Measurements from ENCODE around the gene CGN.

DNA sequence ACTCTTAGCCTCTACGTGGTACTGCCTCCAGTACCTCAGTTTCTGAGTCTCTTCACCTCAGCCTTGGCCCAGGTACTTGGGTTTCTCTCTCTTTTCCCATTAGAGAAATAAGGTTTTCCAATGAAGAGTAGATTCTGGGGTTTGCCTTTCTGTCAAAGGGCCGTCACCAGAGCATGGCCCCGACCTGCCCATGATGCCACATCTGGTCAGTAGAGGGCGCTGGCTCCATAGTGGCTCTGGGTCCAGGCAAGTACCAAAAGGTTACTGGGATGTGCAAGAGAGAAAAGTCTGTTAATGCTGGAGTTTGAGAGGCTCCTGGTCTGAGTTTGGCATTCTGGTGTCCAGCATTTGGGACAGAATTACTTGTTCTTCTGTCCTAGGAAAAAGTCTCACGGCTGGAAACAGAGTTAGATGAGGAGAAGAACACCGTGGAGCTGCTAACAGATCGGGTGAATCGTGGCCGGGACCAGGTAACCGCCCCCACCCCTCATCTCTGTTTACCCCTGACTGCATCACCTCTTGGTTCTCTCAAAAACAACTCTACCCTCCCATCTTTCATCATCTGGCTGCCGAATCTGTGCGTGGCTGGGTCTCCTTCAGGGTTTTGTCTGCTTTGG lies 23.6 kb downstream of the CGN start:
- TF ChIP-seq EP300 (IDR thresholded peaks at IDR 0.05), result no peak
- TF ChIP-seq, protein P1, sequence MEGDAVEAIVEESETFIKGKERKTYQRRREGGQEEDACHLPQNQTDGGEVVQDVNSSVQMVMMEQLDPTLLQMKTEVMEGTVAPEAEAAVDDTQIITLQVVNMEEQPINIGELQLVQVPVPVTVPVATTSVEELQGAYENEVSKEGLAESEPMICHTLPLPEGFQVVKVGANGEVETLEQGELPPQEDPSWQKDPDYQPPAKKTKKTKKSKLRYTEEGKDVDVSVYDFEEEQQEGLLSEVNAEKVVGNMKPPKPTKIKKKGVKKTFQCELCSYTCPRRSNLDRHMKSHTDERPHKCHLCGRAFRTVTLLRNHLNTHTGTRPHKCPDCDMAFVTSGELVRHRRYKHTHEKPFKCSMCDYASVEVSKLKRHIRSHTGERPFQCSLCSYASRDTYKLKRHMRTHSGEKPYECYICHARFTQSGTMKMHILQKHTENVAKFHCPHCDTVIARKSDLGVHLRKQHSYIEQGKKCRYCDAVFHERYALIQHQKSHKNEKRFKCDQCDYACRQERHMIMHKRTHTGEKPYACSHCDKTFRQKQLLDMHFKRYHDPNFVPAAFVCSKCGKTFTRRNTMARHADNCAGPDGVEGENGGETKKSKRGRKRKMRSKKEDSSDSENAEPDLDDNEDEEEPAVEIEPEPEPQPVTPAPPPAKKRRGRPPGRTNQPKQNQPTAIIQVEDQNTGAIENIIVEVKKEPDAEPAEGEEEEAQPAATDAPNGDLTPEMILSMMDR (IDR thresholded peaks at IDR 0.05), result peak; percentile 73 to 91 (median 85)

All from esophagus muscularis mucosa (tissue), 3 donors.